NK-92 treated with Interleukin-12 subunit alpha and Interleukin-12 subunit beta, amount 100 ng/mL, for 24 hours (cell line): ENCODE data around the gene NR4A1.

ENCODE experiments used
- DNase-seq: peaks from one replicate; lab custom pipeline; 2025; lab: John Stamatoyannopoulos, UW

NR4A1 gene

GRCh38 chr12:52079576-52080402, 28.5 kb downstream of the NR4A1 start, which contains the start of gene SMIM41:
SMIM41 (plus strand) TSS chr12:52079704; CDS start chr12:52079780, 76 bp downstream.
- no peak for DNase-seq

- no peak for DNase-seq
These were observed 29.4 kb downstream of the NR4A1 start for GRCh38 chr12:52080403-52081251.

GRCh38 chr12:52081263-52081733, 30.1 kb downstream of the NR4A1 start:
- no peak for DNase-seq

- no peak for DNase-seq
These were observed 30.9 kb downstream of the NR4A1 start for GRCh38 chr12:52082026-52082668.

DNA sequence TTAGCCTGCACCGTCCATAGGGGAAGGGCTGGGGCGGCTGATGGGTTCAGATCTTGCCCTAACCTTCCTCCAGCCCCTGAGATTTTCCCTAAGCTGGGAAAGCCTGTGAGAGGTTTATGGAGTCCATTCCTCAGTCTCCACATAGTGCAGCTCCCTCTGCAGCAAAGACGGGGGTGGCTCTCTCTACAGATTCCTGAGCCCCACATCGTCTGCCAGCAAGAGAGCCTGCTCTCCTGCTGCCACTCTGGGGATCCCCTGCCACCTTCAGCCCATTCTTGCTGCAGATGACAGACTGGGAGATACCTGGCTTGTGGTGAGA, 31.4 kb downstream of the NR4A1 start:
- no peak for DNase-seq

- peak; percentile 8 for DNase-seq
These were observed 31.9 kb downstream of the NR4A1 start for GRCh38 chr12:52082988-52083637.

GRCh38 chr12:52083638-52083996, 32.4 kb downstream of the NR4A1 start:
- DNase-seq = no peak

- DNase-seq = no peak
These were observed 33.4 kb downstream of the NR4A1 start for GRCh38 chr12:52084491-52085231.

GRCh38 chr12:52085682-52086180, 34.5 kb downstream of the NR4A1 start:
- DNase-seq = no peak

DNA sequence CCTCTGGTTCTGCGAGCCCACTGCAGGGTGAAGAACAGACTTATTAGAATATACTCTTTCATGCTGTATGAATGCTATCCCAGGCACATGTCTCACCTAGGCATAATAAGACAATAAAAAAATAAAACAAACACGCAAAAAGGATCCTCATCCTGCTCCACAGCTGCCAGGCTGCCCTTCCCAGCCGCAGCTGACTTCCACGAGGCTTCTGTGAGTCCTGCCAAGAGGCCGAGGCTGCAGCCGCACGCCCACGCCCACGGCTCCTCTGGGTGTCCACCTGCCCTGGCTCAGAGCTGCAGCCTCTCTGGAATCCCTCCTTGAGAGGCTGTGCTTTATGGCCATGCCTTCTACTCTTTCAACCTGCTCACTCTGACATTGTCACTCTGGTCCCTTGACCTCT, 35.1 kb downstream of the NR4A1 start:
- no peak for DNase-seq

DNA sequence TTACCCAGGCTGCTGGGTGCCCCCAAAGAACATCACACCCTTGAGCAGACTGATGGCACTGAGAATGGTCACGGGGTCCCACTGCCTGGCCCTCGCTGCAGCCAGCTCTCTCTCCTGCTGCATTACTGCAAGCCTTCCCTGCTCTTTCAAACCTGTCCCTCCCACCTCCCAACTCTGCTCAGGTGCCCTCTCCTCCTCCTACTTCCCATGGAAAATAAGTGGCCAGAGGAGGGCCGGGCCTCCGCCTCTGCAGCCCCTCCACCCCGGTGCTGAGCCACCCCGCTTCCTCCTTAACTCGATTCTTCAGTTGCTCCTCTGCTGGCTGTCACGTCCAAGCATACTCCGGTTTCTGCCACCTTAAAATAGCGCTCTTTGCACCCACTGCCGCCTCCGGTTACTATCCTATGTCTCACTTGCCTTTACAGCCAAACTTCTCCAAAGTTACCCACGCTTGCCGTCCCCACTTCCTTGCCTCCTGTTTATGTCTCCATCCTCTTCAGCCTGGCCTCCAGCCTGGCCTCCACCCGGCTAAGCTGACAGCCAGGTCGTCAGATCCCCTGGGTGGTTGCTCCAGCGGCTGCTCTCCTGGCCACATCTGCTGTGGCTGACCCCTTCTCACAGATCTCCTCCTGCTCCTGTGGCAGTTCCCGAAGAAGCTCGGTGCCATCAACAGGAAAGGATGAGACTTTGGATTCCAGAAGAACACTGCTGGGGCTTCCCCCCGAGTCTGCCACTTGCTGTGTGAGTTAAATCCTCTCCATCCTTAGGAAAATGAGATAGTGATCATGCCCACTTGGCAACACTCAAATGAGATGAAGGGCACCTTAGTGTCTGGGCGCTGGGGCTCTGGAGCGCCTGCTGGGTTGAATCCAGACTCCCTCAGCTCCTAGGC, 35.9 kb downstream of the NR4A1 start:
- no peak for DNase-seq

- DNase-seq = no peak
These were observed 36.9 kb downstream of the NR4A1 start for GRCh38 chr12:52087961-52088820.

DNA sequence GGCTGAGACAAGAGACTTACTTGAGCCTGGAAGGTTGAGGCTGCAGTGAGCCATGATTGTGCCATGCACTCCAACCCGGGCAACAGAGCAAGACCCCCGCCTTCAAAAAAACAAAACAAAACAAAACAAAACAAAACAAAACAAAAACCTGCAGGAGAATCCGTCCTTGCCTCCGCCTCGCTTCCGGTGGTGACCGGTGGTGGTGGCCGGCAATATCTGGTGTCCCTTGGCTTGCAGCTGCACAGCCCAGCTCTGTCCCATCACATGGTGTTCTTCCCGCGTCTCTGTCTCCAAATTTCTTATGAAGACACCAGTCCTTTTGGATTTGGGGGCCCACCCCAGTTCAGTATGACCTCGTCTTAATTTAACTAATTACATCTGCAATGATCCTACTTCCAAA, 38.2 kb downstream of the NR4A1 start:
- DNase-seq = no peak

DNA sequence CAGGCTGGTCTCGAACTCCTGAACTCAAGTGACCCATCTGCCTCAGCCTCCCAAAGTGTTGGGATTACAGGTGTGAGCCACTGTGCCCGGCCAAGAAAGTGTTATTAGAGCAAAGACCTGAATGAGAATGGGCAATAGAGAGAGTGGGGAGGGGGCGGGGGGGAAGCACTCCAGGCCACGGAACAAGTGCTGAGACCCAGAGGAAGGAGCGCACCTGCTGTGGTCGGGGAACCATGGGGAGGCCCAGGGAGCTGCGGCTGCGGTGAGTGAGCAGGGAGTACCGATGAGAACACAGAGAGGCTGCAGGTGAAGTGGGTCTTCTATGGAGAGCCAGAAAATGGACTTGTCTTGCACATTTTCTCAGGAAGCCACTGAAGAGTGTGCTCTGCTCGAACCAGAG, 39.0 kb downstream of the NR4A1 start:
- DNase-seq = no peak

- DNase-seq = no peak
These were observed 39.8 kb downstream of the NR4A1 start for GRCh38 chr12:52091061-52091460.

- no peak for DNase-seq
These were observed 40.6 kb downstream of the NR4A1 start for GRCh38 chr12:52091869-52092268.

DNA sequence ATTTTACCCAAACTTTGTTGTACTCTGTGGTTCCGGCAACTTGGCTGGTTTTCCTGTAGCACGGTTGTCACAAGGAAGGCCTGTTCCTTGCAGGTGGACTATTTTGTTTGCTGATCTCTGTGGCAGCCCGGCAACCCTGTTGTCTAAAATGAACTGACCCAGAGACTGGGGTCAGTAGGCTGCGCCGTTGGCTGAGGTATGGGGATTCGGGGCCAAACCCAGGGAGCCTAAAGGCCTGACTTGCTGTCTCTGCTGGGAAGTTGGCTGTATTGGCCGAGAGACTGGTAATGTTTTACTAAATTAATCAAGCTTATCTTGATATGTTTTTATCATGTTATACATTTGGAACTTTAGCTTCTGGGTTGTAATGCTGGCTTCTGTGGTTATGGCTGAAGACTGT, 42.1 kb downstream of the NR4A1 start:
- no peak for DNase-seq

- DNase-seq = no peak
These were observed 45.2 kb downstream of the NR4A1 start for GRCh38 chr12:52096332-52097044.
